T-cell (primary cell): ENCODE data around the gene ZNF335. TPM values are rescaled to one million over a fixed set of nuclear protein-coding genes. Genes with fewer than 3 reads are reported as not detected.

Experiments
- ATAC-seq, 4 experiments: fragments of 200-7000 bp in 3 of 4; fragments of 150-1000 bp in 1 of 4; cut with Tn5 transposase; replicated peaks in 1 of 4; 1 replicate in 3 of 4; 2 replicates in 1 of 4; pipeline ENCODE4 v1.10.0; 2021; ENCODE audit warnings: moderate library complexity in 3 of 4, mild to moderate bottlenecking in 2 of 4, moderate number of reproducible peaks in 1 of 4
- CTCF ChIA-PET, 2 donors: fragments of 300-600 bp; sonication (Branson Sonifier 250); formaldehyde crosslinking; loops; one replicate each; lab custom pipeline; 2022; ENCODE audit warnings: antibody characterized with exemption in 2 of 2; lab: Charles Lee
- POLR2A ChIA-PET, 2 donors: fragments of 300-600 bp; sonication (Branson Sonifier 250); formaldehyde crosslinking; loops; one replicate each; lab custom pipeline; 2022; ENCODE audit warnings: antibody characterized with exemption in 2 of 2; lab: Charles Lee
- DNase-seq, 35 experiments: peaks; one replicate each; pipeline versions ENCODE4 v3.0.0 to v3.0.0-alpha.2; 2013 to 2023
- H3K27ac ChIP-seq: one replicate; pipeline ENCODE4 v1.5.1; 2013; ENCODE audit warnings: low read length
- H3K27me3 ChIP-seq, 2 experiments: replicated peaks in 1 of 2; 1 replicate in 1 of 2; 2 replicates in 1 of 2; pipeline versions ENCODE4 v1.6.1 to v1.7.0; 2013; ENCODE audit warnings: low read length in 1 of 2, mixed read lengths in 1 of 2; ENCODE audit not compliant: control insufficient read depth in 2 of 2, insufficient read depth in 2 of 2; ENCODE audit errors: extremely low read depth in 1 of 2
- H3K36me3 ChIP-seq, 2 donors: 1 replicate in 1 of 2; 2 replicates in 1 of 2; pipeline versions ENCODE4 v1.6.1 to v1.7.0; 2013; ENCODE audit warnings: low read length in 1 of 2; ENCODE audit not compliant: control insufficient read depth in 2 of 2, insufficient read depth in 1 of 2; ENCODE audit errors: extremely low read depth in 1 of 2
- H3K4me1 ChIP-seq, 2 experiments: 1 replicate in 1 of 2; 2 replicates in 1 of 2; pipeline versions ENCODE4 v1.6.1 to v1.7.0; 2013; ENCODE audit warnings: low read length in 2 of 2, mixed read lengths in 1 of 2; ENCODE audit not compliant: insufficient read depth in 2 of 2, control insufficient read depth in 1 of 2; ENCODE audit errors: extremely low read depth in 1 of 2
- H3K4me3 ChIP-seq, 2 donors: 1 replicate in 1 of 2; 2 replicates in 1 of 2; pipeline versions ENCODE4 v1.5.1 to v1.7.0; 2013; ENCODE audit warnings: mild to moderate bottlenecking in 2 of 2, low read length in 1 of 2, moderate library complexity in 1 of 2; ENCODE audit not compliant: control insufficient read depth in 1 of 2; ENCODE audit errors: extremely low read depth in 1 of 2
- H3K9me3 ChIP-seq: 2 replicates; pipeline ENCODE4 v1.7.0; 2013
- H3K27ac Mint-ChIP-seq, 2 donors: one replicate each; pipeline ENCODE4 v1.8.0; 2020 to 2021; ENCODE audit warnings: mild to moderate bottlenecking in 2 of 2, mixed read lengths in 2 of 2
- H3K27me3 Mint-ChIP-seq, 2 donors: one replicate each; pipeline ENCODE4 v1.8.0; 2021 to 2022; ENCODE audit warnings: mixed read lengths in 2 of 2
- H3K36me3 Mint-ChIP-seq: one replicate; pipeline ENCODE4 v1.8.0; 2021; ENCODE audit warnings: mixed read lengths
- H3K4me1 Mint-ChIP-seq, 3 donors: one replicate each; pipeline ENCODE4 v1.8.0; 2020 to 2022; ENCODE audit warnings: mixed read lengths in 3 of 3, mild to moderate bottlenecking in 1 of 3
- H3K4me3 Mint-ChIP-seq, 3 donors: one replicate each; pipeline ENCODE4 v1.8.0; 2020 to 2022; ENCODE audit warnings: mild to moderate bottlenecking in 3 of 3, mixed read lengths in 3 of 3, moderate library complexity in 3 of 3
- H3K9me3 Mint-ChIP-seq, 3 donors: one replicate each; pipeline ENCODE4 v1.8.0; 2020 to 2022; ENCODE audit warnings: mixed read lengths in 3 of 3
- WGBS: methylation state at CpG from one replicate; pipeline ENCODE4 v1.1.5; 2013; ENCODE audit warnings: missing lambda C conversion rate; ENCODE audit not compliant: insufficient coverage; 5-methylcytosine and 5-hydroxymethylcytosine counted together
- total RNA-seq, 35 experiments: library from RNA in 6 of 35; stranded (reverse) in 6 of 35; fragments of 120-200 nt in 1 of 35; gene quantifications; one replicate each; pipeline versions ENCODE4 v1.2.1 to v1.2.4 and lab custom pipeline; 2013 to 2026

Gene ZNF335
- total RNA-seq, 5 donors from 2014 or later (not counting 1 experiment from before 2014, with no cell fraction given), result 58.6 to 106 (median 68.3) TPM

- Mint-ChIP-seq H3K27me3 (peaks cover 0 to 3% of the 10 kb centered on the region in 2 donors), H3K4me3 (peak overlapping the region; percentile 81 to 82 (median 81)), H3K36me3 (no peaks in the 10 kb centered on the region), H3K9me3 (no peaks in the 10 kb centered on the region), H3K27ac (peak overlapping the region; percentile 100), H3K4me1 (peaks cover 27 to 31% (median 29%) of the 10 kb centered on the region in 3 donors)
- Histone ChIP-seq H3K4me3 (peak overlapping the region; percentile 93 to 99), H3K36me3 (peaks cover 8 to 22% of the 10 kb centered on the region in 2 donors), H3K9me3 (no peaks in the 10 kb centered on the region), H3K27ac (peak overlapping the region; percentile 99), H3K4me1 (peaks cover 13 to 38% of the 10 kb centered on the region in 2 experiments), H3K27me3 (no peaks in the 10 kb centered on the region)
- CTCF ChIA-PET, result interaction anchor here in 1 of 2 donors (1.6 kb wide), 1 partner anchor 39 kb away, joined by 3 read pairs; no protein-coding TSS in a partner anchor
- POLR2A ChIA-PET, result interaction anchor here in 1 of 2 donors (1.2 kb wide), 1 partner anchor 181 kb away, joined by 3 read pairs; the partner anchor contains the start of genes DNTTIP1 and WFDC3
- ATAC-seq, result no peak
- DNase-seq, result no peak
- WGBS, result 0% methylated on average over 4 of the region's 29 CpGs
Observed at GRCh38 chr20:45972500-45973183, 639 bp upstream of the ZNF335 start.

GRCh38 chr20:45971425-45971674 is 653 bp downstream of the ZNF335 start:
- Histone ChIP-seq H3K27ac (peak overlapping the region; percentile 99), H3K9me3 (no peaks in the 10 kb centered on the region), H3K27me3 (no peaks in the 10 kb centered on the region), H3K36me3 (peaks cover 16 to 34% of the 10 kb centered on the region in 2 donors), H3K4me1 (peaks cover 13 to 38% of the 10 kb centered on the region in 2 experiments), H3K4me3 (peak overlapping the region; percentile 93 to 99)
- H3K4me3 Mint-ChIP-seq, result peak overlapping the region; percentile 81 to 82 (median 81)
- peak in 5 of 35 experiments; percentile 19 to 48 (median 37) for DNase-seq
- H3K27me3 Mint-ChIP-seq, result peaks cover 0 to 3% of the 10 kb centered on the region in 2 donors
- H3K4me1 Mint-ChIP-seq, result peaks cover 27 to 31% (median 29%) of the 10 kb centered on the region in 3 donors
- CTCF ChIA-PET, result interaction anchor here in 1 of 2 donors (0.9 to 2.9 kb wide), 10 partner anchors 10 to 117 kb away, joined by 3 to 15 read pairs (median 6); partner anchors contain the start of gene PCIF1
- H3K9me3 Mint-ChIP-seq, result no peaks in the 10 kb centered on the region
- 0% methylated on average over 10 of the region's 14 CpGs for WGBS
- H3K27ac Mint-ChIP-seq, result peak overlapping the region; percentile 100
- POLR2A ChIA-PET, result interaction anchor here (1.3 to 3.0 kb wide), 4 partner anchors 10 to 37 kb away, joined by 7 to 23 read pairs (median 10); partner anchors contain the start of gene PCIF1 (in 1 of the 2)
- peaks cover 6% of the 10 kb centered on the region for H3K36me3 Mint-ChIP-seq
- peak in 3 of 4 experiments; percentile 1 to 16 (median 10) for ATAC-seq

DNA sequence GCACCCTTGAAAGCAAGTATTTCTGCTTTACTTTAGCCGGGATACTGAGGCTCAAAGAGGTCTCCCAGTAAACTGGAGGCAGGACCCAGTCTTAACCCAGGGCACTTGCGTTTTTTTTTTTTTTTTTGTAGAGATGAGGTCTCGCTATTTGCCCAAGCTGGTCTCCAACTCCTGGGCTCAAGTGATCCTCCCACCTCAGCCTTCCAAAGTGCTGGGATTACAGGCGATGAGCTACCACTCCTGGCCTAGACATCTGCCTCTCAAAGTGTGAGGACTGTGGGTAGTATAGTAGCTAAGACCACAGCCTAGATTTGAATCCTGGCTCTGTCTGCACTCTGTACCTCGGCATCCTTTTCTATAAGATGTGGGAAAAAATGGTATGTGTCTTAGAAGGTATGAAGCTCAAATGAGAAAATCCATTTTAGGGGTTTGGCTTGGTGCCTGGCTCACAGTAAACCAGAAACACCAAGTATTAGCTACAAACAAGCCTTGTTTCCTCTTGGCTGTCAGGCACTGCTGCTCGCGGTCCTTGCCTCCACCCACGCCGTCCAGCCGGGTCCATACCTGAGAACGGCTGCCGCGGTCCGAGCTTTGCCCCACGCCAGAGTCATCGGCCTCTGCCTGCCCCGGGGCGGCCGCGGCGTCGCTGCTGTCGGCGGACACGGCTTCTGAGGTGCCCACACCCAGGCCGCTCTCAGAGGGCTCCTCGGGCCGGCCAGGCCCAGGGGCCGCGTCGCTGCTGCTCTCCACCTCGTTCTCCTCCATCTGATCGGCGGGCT is 1.2 kb downstream of the ZNF335 start:
- CTCF ChIA-PET, result interaction anchor here (0.6 to 2.9 kb wide), 30 partner anchors 9 to 1321 kb away, joined by 3 to 17 read pairs (median 5); partner anchors contain the start of genes ZSWIM1 (in 2 of the 2), ACOT8 (in 1 of the 2), DNTTIP1 (in 1 of the 2) and PCIF1 (in 1 of the 2)
- ATAC-seq (peak in 1 of 4 experiments; percentile 2), DNase-seq (peak in 14 of 35 experiments; percentile 14 to 48 (median 22))
- Mint-ChIP-seq H3K4me1 (peaks cover 27 to 31% (median 29%) of the 10 kb centered on the region in 3 donors), H3K4me3 (peak overlapping the region; percentile 81 to 82 (median 81)), H3K36me3 (peaks cover 7% of the 10 kb centered on the region), H3K27ac (peak overlapping the region; percentile 100), H3K27me3 (peaks cover 0 to 3% of the 10 kb centered on the region in 2 donors), H3K9me3 (no peaks in the 10 kb centered on the region)
- peaks cover 16 to 39% of the 10 kb centered on the region in 2 donors for H3K36me3 ChIP-seq
- 9% methylated on average over 29 of the region's 34 CpGs for WGBS
- POLR2A ChIA-PET, result interaction anchor here (0.6 to 3.0 kb wide), 7 partner anchors 9 to 90 kb away, joined by 4 to 23 read pairs (median 7); partner anchors contain the start of genes PCIF1 (in 1 of the 2) and ZSWIM1 (in 1 of the 2)
- no peaks in the 10 kb centered on the region for H3K9me3 ChIP-seq
- H3K4me1 ChIP-seq, result peaks cover 13 to 38% of the 10 kb centered on the region in 2 experiments
- peak overlapping the region; percentile 93 to 99 for H3K4me3 ChIP-seq
- H3K27me3 ChIP-seq, result no peaks in the 10 kb centered on the region
- H3K27ac ChIP-seq, result peak overlapping the region; percentile 99

DNA sequence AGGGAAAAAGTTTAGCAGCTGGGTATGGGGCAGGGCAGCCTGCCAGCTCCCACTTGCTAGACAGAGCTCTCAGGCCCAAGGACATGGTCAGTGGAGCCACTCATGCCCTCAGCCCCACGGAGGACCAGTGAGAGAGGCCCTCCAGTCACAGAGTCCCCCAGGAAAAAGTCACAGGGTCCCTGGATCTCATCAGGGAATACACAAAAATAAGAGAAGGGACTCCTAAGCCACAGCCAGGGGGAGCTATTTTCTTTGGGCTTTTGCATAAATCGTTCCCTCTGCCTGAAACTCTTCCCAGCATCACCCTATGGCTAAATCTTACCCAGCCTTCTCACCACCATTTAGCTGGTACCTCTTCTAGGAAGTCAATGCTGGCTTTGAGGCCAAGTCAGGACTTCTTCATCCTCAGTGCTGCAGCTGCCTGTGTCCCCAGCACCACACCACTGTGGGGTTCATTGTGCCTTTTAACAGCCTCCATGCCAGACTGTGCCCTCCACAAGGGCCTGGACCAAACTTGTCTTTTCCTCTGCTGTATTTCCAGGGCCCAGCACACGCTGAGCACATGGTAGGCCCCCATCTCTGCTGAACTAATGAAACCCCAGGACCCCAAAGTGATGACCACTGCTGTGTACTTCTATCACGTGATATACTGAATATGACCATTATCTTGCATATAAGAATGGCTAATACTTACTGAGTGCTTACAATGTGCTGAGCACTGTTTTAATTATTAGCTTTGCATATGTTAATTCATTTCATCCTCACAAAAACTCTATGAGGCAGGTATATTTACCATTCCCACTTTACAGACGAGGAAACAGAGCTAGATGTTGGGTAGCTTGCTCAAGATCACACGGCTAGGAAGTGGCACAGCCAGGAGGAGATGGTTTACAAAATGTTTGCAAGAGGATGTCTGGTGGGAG is 2.0 kb downstream of the ZNF335 start:
- H3K27ac Mint-ChIP-seq, result peak overlapping the region; percentile 87 to 100
- ATAC-seq, result no peak
- Histone ChIP-seq H3K4me1 (peaks cover 13 to 38% of the 10 kb centered on the region in 2 experiments), H3K27me3 (no peaks in the 10 kb centered on the region), H3K36me3 (peaks cover 20 to 48% of the 10 kb centered on the region in 2 donors), H3K4me3 (peak overlapping the region in 1 of 2 donors; percentile 99), H3K27ac (peak overlapping the region; percentile 25), H3K9me3 (no peaks in the 10 kb centered on the region)
- H3K4me1 Mint-ChIP-seq, result peaks cover 27 to 33% (median 29%) of the 10 kb centered on the region in 3 donors
- CTCF ChIA-PET, result interaction anchor here (0.6 to 2.9 kb wide), 32 partner anchors 9 to 1320 kb away, joined by 3 to 17 read pairs (median 4); partner anchors contain the start of genes ZSWIM1 (in 2 of the 2), ACOT8 (in 1 of the 2), DNTTIP1 (in 1 of the 2) and PCIF1 (in 1 of the 2)
- WGBS, result 29% methylated on average over 4 of the region's 6 CpGs
- peak in 3 of 35 experiments; percentile 20 to 64 (median 24) for DNase-seq
- peak overlapping the region; percentile 81 to 82 (median 81) for H3K4me3 Mint-ChIP-seq
- H3K9me3 Mint-ChIP-seq, result no peaks in the 10 kb centered on the region
- H3K36me3 Mint-ChIP-seq, result peaks cover 14% of the 10 kb centered on the region
- POLR2A ChIA-PET, result interaction anchor here (1.1 to 3.0 kb wide), 6 partner anchors 8 to 36 kb away, joined by 4 to 23 read pairs (median 8); partner anchors contain the start of gene PCIF1 (in 1 of the 2)
- H3K27me3 Mint-ChIP-seq, result peaks cover 0 to 3% of the 10 kb centered on the region in 2 donors
